ENCODE measurements around the gene FRMD7.
"Not testable (repeated sequence)": the region's sequence is repeated elsewhere in the genome, so short reads cannot be mapped to it uniquely, and the experiment has no call there.

Gene FRMD7

DNA sequence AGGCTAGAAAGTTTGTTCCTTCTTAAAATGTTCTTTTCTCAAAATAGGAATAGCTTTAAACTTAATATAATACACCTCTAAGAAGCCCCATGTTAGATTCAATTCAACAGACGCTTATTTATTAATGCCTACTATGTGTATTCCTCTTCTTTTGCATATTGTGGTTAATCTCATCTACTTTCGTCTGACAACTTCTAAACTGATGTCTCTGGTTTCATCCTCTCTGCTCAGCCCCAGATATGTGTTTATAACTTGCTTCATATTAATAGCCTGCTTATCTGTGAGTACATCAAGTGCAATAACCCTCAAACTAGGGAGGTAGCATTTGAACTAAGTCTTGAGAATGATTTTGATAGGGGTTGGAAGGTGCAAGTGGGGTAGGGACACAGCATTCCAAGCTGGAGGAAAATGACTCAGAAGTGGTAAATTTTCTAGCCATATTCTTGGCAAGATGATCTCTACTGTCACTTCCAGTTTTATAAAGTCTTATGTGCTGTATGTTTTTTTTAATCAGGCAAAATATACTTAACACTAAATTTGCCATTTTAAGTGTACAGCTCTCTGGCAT lies 67.8 kb downstream of the FRMD7 start:
- H3K4me3 Mint-ChIP-seq, result no peak overlapping the region
- H3K27ac Mint-ChIP-seq, result peak overlapping the region; percentile 8 to 30 (median 18)
- TF ChIP-seq, protein P1, sequence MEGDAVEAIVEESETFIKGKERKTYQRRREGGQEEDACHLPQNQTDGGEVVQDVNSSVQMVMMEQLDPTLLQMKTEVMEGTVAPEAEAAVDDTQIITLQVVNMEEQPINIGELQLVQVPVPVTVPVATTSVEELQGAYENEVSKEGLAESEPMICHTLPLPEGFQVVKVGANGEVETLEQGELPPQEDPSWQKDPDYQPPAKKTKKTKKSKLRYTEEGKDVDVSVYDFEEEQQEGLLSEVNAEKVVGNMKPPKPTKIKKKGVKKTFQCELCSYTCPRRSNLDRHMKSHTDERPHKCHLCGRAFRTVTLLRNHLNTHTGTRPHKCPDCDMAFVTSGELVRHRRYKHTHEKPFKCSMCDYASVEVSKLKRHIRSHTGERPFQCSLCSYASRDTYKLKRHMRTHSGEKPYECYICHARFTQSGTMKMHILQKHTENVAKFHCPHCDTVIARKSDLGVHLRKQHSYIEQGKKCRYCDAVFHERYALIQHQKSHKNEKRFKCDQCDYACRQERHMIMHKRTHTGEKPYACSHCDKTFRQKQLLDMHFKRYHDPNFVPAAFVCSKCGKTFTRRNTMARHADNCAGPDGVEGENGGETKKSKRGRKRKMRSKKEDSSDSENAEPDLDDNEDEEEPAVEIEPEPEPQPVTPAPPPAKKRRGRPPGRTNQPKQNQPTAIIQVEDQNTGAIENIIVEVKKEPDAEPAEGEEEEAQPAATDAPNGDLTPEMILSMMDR (IDR thresholded peaks at IDR 0.05; ENCODE audit: unreplicated experiment in 3 of 3), result no peak
- peaks cover 25% of the 10 kb centered on the region for H3K36me3 Mint-ChIP-seq (ENCODE audit: low read depth)
- H3K9me3 Mint-ChIP-seq, result no peaks in the 10 kb centered on the region
- H3K27me3 Mint-ChIP-seq (ENCODE audit: low read depth), result no peaks in the 10 kb centered on the region
- peaks cover 17% of the 10 kb centered on the region for H3K4me1 Mint-ChIP-seq

DNA sequence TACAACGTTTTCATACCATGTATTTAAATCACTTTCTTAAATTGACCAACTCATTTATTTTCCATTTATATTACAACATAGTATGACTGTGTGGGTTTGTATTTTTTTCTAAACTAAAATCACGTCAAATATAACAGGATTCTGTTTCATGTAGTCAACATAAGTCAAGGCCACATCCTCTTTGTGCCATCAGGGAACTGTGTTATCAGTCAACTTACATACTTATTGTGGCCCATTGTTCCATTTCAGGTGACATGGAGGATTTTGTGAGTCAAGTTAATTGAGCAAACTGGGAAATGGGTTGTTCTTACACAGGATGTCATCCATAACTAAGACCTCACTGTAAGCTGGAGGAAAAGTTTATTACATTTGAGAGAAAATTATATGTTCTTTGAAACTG lies 68.8 kb downstream of the FRMD7 start:
- H3K9me3 Mint-ChIP-seq, result no peaks in the 10 kb centered on the region
- TF ChIP-seq, protein P1 (IDR thresholded peaks at IDR 0.05; ENCODE audit: unreplicated experiment in 3 of 3), result no peak
- H3K4me1 Mint-ChIP-seq, result peaks cover 23% of the 10 kb centered on the region
- no peak overlapping the region for H3K4me3 Mint-ChIP-seq
- H3K36me3 Mint-ChIP-seq (ENCODE audit: low read depth), result peaks cover 23% of the 10 kb centered on the region
- H3K27me3 Mint-ChIP-seq (ENCODE audit: low read depth), result no peaks in the 10 kb centered on the region
- H3K27ac Mint-ChIP-seq, result no peak overlapping the region

DNA sequence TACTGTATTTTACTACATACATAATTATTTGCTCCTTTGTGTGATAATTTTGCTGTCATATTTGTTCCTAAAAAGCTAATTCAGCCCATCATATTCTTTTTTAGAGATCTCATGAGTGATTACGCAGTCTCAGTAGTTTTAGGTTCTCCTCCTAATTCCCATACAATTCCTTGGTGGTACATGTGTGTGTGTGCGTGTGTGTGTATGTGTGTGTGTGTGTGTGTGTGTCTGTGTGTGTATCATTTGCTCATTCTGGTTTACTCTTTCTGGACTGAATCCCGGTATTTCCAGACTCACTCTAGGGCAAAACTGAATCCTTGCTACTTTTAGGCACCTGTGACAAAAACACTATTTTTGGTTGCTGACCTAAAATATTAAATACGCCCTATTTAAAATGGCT lies 69.8 kb downstream of the FRMD7 start:
- Mint-ChIP-seq H3K4me3 (no peak overlapping the region), H3K9me3 (no peaks in the 10 kb centered on the region), H3K4me1 (peaks cover 26% of the 10 kb centered on the region)

DNA sequence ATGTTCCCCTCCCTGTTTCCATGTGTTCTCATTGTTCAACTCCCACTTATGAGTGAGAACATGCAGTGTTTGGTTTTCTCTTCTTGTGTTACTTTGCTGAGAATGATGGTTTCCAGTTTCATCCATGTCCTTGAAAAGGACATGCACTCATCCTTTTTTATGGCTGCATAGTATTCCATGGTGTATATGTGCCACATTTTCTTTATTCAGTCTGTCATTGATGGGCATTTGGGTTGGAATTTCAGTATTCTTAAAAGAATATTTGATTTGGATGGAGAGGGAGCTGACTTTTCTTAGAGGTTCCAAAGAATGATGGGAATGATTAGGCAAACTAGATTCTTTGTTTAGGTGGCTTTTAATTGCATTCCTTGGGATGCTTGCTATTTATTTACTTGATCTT lies 76.0 kb downstream of the FRMD7 start:
- peaks cover 14% of the 10 kb centered on the region for H3K4me1 Mint-ChIP-seq
- H3K27me3 Mint-ChIP-seq (ENCODE audit: low read depth); H3K4me3 Mint-ChIP-seq; H3K27ac Mint-ChIP-seq; H3K9me3 Mint-ChIP-seq: not testable (repeated sequence)
- peaks cover 19% of the 10 kb centered on the region for H3K36me3 Mint-ChIP-seq (ENCODE audit: low read depth)

More for the DNA sequence above, 69.8 kb downstream of the FRMD7 start:
- Mint-ChIP-seq H3K36me3 (ENCODE audit: low read depth) (peaks cover 23% of the 10 kb centered on the region), H3K27ac (no peak overlapping the region), H3K27me3 (ENCODE audit: low read depth) (no peaks in the 10 kb centered on the region)
- TF ChIP-seq, protein P1 (IDR thresholded peaks at IDR 0.05; ENCODE audit: unreplicated experiment in 3 of 3), result no peak

DNA sequence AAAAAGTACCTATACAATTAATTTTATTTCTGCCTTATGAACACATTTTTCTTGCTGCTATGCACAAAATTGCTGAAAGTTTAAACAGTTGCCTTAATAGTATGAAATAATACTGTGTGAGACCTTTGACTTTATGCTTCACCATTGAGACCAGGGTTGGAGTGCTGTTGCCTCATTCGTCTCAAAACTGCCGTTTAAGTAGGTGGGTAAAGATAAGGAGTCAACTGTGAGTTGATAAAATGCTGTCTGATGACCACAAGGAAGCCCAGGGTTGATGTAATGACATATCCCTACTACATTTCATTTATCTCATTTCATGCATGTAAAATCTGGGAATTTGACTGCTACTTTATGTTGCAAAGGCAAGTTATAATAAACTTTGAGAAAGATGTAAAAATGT lies 81.3 kb downstream of the FRMD7 start:
- H3K27ac Mint-ChIP-seq, result peak overlapping the region in 1 of 3 experiments; percentile 59
- TF ChIP-seq, protein P1 (IDR thresholded peaks at IDR 0.05; ENCODE audit: unreplicated experiment in 3 of 3), result no peak
- H3K27me3 Mint-ChIP-seq (ENCODE audit: low read depth), result no peaks in the 10 kb centered on the region
- peaks cover 35% of the 10 kb centered on the region for H3K4me1 Mint-ChIP-seq
- peaks cover 5% of the 10 kb centered on the region for H3K36me3 Mint-ChIP-seq (ENCODE audit: low read depth)
- peak overlapping the region in 1 of 3 experiments; percentile 20 for H3K4me3 Mint-ChIP-seq
- no peaks in the 10 kb centered on the region for H3K9me3 Mint-ChIP-seq

DNA sequence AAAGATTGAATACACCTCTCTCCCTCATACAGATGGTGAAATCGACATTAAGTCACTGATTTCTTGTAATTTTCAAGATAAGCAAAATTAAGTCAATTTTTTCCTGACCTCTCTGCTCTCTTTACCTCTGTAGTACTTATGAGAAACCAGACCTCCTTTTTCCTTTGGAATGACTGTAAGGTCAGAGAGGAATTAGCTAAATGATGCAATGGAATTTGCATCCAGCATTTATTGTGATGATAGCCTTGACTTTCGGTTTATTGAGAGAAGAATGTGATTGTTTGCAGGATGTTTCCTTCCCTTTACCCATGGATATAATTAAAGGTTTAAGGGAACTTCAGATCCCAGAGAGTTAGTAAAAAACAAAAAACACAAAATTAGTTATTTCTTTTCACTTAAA lies 82.4 kb downstream of the FRMD7 start:
- no peak overlapping the region for H3K27ac Mint-ChIP-seq
- TF ChIP-seq, protein P1 (IDR thresholded peaks at IDR 0.05; ENCODE audit: unreplicated experiment in 3 of 3), result no peak
- H3K9me3 Mint-ChIP-seq, result no peaks in the 10 kb centered on the region
- H3K4me3 Mint-ChIP-seq, result no peak overlapping the region
- H3K36me3 Mint-ChIP-seq (ENCODE audit: low read depth), result no peaks in the 10 kb centered on the region
- peaks cover 44% of the 10 kb centered on the region for H3K4me1 Mint-ChIP-seq
- no peaks in the 10 kb centered on the region for H3K27me3 Mint-ChIP-seq (ENCODE audit: low read depth)
